ENCODE data around the gene MC1R.

MC1R gene

GRCh38 chr16:89924297-89924924 is 5.7 kb downstream of the MC1R start:
- Histone ChIP-seq H3K4me2 (ENCODE audit: low read length) (no peak overlapping the region), H3K9me3 (ENCODE audit: control insufficient read depth, low read length) (no peaks in the 10 kb centered on the region), H3K79me2 (no peaks in the 10 kb centered on the region), H3K27me3 (ENCODE audit: control insufficient read depth, insufficient read depth, low read length) (peaks cover 7% of the 10 kb centered on the region), H3K4me1 (peaks cover 10% of the 10 kb centered on the region), H3K27ac (no peak overlapping the region), H3K9ac (no peak overlapping the region), H2AFZ (no peak overlapping the region), H3K4me3 (ENCODE audit: low read depth, low read length) (no peak overlapping the region), H3K36me3 (ENCODE audit: control insufficient read depth, insufficient read depth, low read length) (no peaks in the 10 kb centered on the region)
- TF ChIP-seq CTCF (IDR thresholded peaks at IDR 0.05): no peak

- no peak for TF ChIP-seq CTCF (IDR thresholded peaks at IDR 0.05)
Observed at GRCh38 chr16:89924925-89925307, 6.3 kb downstream of the MC1R start.

GRCh38 chr16:89925596-89926079 is 7.0 kb downstream of the MC1R start:
- Histone ChIP-seq H3K9ac (no peak overlapping the region), H3K27ac (no peak overlapping the region)

More at GRCh38 chr16:89924925-89925307, 6.3 kb downstream of the MC1R start:
- Histone ChIP-seq H3K4me3 (ENCODE audit: low read depth, low read length) (no peak overlapping the region), H3K79me2 (no peaks in the 10 kb centered on the region), H3K36me3 (ENCODE audit: control insufficient read depth, insufficient read depth, low read length) (no peaks in the 10 kb centered on the region), H2AFZ (no peak overlapping the region), H3K4me1 (peaks cover 10% of the 10 kb centered on the region), H3K9me3 (ENCODE audit: control insufficient read depth, low read length) (no peaks in the 10 kb centered on the region), H3K4me2 (ENCODE audit: low read length) (no peak overlapping the region), H3K27me3 (ENCODE audit: control insufficient read depth, insufficient read depth, low read length) (peaks cover 7% of the 10 kb centered on the region), H3K27ac (no peak overlapping the region), H3K9ac (no peak overlapping the region)

GRCh38 chr16:89931305-89931896 is 12.7 kb downstream of the MC1R start:
- Histone ChIP-seq H3K4me3 (ENCODE audit: low read depth, low read length) (no peak overlapping the region), H3K4me1 (peaks cover 1% of the 10 kb centered on the region), H3K9me3 (ENCODE audit: control insufficient read depth, low read length) (no peaks in the 10 kb centered on the region), H3K79me2 (no peaks in the 10 kb centered on the region), H3K27me3 (ENCODE audit: control insufficient read depth, insufficient read depth, low read length) (no peaks in the 10 kb centered on the region), H3K4me2 (ENCODE audit: low read length) (no peak overlapping the region), H3K27ac (no peak overlapping the region), H2AFZ (no peak overlapping the region), H3K9ac (no peak overlapping the region), H3K36me3 (ENCODE audit: control insufficient read depth, insufficient read depth, low read length) (no peaks in the 10 kb centered on the region)
- TF ChIP-seq CTCF (IDR thresholded peaks at IDR 0.05): no peak

More at GRCh38 chr16:89925596-89926079, 7.0 kb downstream of the MC1R start:
- no peak for TF ChIP-seq CTCF (IDR thresholded peaks at IDR 0.05)
- peak overlapping the region; percentile 96 for H2AFZ ChIP-seq
- H3K4me1 ChIP-seq: peaks cover 10% of the 10 kb centered on the region
- H3K79me2 ChIP-seq: no peaks in the 10 kb centered on the region
- H3K4me2 ChIP-seq (ENCODE audit: low read length): peak overlapping the region; percentile 55
- H3K9me3 ChIP-seq (ENCODE audit: control insufficient read depth, low read length): no peaks in the 10 kb centered on the region
- H3K4me3 ChIP-seq (ENCODE audit: low read depth, low read length): peak overlapping the region; percentile 34
- no peaks in the 10 kb centered on the region for H3K36me3 ChIP-seq (ENCODE audit: control insufficient read depth, insufficient read depth, low read length)
- H3K27me3 ChIP-seq (ENCODE audit: control insufficient read depth, insufficient read depth, low read length): peaks cover 7% of the 10 kb centered on the region
